GM19395 (cell line): ENCODE measurements around the gene MTOR.

Experiments used
- ATAC-seq: cut with Tn5 transposase; IDR thresholded peaks from one replicate; pipeline ENCODE4 v1.9.1; 2021; ENCODE audit warnings: mild to moderate bottlenecking, moderate library complexity; ENCODE audit not compliant: unreplicated experiment

MTOR gene

DNA sequence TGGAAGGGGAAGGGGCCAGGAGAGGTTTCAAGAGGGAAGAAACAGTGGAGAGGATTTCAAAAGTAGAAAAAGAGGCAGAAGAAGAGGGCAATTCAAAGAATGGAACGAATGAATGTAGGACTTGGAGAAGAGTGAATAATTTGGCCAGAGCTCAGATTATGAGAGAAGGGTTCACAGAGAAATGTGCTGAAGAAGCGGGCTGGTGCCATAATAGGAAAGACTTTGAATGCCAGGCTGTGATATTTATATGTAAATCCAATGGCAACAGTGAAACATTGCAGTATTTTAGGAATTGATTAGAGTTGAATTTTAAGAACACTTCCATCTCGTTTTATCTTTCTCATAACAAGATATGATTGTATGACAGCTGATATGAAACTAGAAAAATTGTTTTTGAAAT, 109.2 kb downstream of the MTOR start:
- no peak for ATAC-seq

DNA sequence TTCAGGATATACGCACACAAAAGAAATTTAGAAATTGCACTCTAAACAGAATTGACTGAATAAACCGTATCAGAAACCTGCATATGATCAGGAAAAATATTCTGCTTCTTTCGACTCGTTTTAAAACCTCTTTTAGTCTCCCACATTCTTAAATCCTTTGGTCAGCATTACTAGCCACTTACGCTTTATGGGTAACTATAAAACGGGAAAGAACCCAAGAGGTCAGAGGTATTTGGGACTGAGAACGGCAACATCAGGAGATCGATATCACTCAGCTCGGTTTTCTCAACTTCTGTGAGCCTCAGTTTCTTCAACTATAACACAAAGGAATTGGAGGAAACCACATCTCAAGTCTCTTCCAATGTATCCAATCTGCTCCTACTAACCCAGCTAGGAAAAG, 109.6 kb downstream of the MTOR start:
- ATAC-seq, result no peak

DNA sequence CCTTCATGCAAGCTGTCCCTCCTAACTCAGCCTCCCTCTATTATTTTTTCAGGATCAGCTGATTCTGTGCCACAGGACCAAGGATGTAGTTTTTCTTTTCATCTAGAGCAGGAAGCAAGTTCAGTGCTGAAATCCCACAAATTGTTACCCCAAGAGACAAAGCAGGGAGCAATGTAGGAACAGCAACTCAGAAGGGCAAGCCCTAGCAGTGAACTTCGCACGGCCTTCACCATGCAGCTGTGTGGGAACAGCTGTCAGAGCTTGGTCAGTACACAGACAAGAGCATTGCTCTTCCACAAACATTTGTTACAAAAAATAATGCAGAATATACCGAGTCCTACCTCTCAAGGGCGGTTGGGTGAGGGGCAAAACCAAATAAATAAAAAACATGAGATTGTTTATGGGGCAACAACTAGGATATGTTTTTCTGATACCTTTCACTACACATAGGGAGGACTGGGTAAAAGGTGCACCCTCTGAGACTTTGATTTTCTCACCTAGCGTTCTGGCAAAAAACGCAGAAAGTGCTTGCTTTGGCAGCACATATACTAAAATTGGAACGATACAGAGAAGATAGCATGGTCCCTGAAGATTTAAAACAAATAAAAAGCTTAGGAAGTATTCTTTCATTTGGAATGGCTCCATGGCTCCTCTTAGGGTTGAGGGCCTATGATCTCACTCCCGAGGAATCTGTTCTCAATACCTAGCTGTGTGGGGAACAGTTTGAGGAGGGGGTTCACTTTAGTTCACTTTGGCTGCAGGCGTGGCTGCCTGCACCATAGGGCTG, 110.3 kb downstream of the MTOR start:
- ATAC-seq, result no peak

DNA sequence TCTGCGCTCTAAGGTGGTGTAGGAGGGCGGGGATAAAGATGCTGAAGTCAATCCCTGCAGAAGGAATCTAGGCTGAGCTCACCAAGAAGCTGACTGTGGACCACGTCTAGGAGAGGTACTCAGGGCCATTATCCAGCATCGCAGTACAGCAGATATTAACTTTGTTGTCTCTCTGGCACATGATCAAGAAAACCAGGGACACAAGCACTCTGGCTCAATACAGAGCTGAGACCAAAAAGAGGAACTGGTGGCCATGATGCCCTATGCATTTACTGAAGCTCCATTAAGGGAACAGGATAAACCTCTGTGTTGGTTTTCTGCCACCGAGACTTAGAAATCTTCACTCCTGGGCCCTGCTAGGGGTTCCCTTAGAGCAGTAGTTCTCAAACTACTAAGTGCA, 111.2 kb downstream of the MTOR start:
- ATAC-seq, result no peak

DNA sequence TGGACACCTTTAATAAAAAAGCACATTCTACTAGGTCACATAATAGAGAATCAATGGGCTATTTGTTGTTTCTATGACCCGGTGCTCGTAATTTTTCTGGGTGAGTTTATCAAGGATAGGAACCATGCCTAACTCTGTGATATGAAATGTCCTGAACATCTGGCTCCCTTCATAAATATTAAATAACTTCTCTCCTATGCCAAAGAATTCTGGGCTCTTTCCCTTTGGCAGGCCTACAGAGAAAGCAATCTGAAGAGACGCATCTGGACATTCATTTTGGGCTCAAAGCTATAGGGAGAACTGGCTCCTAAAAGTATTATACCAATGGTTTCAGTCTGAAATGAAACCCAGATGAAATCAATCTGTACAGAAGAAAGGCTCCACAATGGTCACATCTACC, 112.0 kb downstream of the MTOR start:
- no peak for ATAC-seq

DNA sequence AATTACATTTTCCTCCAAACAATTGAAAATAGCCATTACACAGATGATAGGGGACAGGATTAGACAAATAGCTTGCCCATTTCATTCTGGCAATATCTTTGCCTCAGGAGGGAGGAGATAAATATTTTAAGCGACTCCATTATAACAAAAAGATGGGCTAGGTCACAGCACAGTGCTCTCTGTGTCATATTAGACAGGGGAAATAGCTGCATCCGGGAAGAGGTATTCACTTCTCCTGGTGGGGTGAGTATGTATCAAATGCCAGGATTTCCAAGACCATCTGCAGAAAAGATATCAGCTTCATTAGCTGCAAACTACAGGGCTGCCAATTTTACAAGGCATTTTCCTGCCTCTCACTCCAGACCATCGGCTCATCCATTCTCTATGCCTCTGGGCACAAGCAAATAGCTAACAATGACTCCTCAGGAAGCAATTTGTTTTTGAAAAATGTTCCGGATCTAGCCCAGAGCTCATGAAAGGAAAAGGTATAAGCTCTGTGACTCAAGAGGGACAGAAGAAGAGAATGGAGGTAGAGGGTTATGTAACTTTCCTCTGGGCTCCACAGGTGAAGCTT, 115.1 kb downstream of the MTOR start:
- no peak for ATAC-seq

DNA sequence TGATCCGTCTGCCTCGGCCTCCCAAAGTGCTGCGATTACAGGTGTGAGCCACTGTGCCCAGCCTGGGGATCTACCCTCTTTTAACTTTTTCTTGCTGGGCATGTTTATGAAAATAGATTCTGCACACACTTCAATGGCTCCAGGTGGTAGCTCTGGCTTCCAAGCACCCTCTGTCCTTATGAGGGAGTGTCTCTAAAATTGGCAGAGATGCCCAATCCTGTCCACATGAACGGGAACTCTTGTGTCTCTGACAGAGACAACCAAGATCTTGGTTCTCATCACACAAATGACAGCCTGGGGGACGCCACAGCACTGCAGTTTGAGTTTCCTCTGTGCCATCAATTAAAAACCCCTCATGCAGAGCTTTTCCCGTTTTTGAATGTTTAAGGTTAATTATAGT, 116.6 kb downstream of the MTOR start:
- no peak for ATAC-seq

DNA sequence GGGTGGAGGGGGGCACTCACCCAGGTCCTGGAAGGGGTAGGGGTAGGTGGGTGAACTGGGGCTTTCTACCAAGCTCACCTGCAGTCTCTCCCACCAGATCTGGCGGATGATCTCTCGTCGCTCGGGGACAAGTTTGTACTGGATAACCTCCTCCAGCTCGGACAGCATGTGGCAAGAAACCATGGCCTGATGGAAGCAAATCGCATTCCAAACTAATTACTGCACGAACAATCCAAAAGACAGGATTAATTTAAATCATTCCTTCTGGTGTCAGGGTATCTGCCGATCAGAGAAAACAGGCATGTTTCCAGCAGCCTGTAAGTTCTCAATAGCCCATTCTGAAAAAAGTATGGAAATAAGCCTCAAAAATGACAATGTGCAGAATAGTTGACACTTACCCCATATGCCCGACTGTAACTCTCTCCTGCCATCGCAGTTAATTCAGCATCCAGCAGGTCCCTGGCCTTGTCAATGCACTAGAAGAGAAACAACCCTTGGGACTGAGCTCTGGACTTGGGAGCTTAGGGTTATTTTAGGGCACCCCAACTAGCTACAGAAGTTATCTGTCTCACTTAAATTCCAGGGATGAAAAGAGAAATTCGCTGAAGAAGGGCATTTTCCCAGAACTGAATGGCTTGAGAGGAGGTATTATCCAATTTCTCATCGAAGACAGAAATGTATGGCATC, 117.6 kb downstream of the MTOR start:
- ATAC-seq, result no peak

DNA sequence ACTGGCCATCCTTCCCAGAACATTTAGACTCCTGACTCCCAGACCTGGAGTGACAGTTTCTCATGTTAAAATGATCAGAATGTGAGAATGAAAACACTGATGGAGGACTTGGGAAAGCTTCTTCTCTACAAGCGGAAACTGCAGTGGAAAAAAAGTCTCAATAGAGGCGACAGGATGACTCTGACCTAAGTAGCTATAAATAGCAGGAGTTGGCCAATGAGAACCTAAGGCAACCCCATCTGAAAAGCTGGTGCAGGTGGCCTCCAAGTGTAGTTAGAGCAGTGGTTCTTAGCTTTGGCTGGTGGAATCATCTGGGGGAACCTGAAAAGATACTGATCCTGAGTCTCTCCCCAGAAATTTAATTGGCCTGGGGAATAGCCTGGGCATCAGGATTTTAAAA, 118.4 kb downstream of the MTOR start:
- ATAC-seq, result no peak

DNA sequence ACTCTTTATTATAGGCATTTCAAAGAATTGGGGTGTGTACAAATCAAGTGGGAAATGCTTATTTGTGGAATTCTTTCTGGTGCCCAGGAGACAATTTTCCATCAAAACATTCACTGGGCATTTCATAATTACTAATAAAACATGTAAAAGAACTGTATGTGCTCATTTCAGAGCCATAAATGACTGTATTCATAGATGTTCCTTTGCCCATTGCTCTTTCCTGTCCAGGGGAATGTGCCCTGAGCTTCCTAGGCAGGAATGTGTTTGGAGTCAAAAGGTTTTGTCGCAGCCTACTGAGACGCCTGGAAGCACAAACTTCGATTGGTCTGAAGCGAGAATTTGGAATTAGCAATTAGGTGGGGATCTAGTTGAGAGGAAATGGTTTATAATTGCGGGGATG, 119.0 kb downstream of the MTOR start:
- ATAC-seq, result no peak

DNA sequence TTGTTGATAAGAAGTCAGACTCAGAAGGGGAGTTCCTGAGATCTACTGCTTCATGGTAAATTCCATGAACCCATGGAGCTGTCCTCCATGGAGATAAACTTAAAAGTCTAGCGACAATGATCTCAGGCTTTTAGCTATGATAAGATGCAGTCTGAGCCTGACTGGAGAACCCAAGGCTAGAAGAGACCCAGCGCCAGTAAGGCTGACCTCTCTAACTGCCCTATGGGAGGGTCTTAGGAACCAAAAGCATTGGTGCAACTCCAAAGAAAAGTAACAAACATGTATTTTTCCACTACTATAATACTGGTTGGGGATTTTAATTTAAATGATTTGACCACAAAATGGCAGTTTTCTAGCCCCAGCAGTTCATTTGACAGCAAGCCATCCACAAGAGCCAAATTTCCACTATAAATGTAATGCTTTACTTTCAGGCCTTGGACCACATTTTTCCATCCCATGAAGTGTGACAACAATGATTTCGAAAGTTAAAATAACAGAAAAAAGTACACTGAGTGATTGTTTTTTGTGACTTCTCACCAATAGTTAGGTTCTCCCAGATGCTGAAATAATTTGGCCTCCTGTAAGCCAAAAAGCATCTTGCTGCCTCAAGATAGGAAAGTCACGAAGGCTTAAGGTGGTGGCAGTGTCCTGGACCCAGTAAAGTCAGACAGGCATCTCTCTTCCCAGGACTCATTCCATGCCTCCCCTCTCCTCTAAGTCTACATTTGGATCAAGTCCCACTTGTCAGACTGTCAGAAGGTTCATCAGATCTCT, 119.5 kb downstream of the MTOR start:
- no peak for ATAC-seq

DNA sequence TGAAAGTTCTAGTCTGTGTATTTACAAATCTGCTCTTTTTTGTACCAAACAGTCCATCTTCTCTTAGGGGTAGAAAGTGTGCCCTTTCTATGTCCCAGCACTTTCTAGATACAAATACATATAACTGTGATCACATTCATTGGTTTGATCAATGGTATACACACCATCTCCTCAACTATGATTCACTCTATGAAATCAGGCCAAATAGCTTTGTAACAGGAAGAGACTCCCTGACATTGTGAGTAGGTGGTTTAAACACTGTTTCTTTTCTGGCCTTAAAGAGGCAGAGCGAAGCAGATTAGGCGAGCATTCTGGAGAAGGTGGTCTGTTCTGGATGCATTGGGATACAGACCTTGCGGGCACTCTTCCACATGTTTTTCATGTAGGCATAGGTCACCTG, 123.4 kb downstream of the MTOR start:
- ATAC-seq, result no peak

DNA sequence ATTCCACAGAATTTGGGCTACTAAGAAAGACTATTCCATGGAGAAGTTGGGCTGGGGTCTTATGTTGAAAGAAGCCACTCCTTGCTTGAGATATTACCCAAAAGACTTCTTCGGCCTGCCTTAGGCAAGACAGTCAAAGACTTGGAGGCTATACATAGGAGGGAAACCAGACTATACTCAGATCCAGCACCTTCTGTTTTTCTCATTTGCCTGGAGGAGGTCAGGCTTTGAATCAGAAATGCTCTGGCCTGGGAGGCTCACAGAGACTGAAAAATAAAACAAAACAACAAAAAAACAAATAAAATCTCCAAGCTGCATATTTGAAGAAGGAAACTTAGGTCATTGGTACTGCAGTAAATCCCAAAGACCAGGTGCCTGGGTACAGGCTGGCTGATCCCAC, 124.3 kb downstream of the MTOR start:
- ATAC-seq, result no peak

DNA sequence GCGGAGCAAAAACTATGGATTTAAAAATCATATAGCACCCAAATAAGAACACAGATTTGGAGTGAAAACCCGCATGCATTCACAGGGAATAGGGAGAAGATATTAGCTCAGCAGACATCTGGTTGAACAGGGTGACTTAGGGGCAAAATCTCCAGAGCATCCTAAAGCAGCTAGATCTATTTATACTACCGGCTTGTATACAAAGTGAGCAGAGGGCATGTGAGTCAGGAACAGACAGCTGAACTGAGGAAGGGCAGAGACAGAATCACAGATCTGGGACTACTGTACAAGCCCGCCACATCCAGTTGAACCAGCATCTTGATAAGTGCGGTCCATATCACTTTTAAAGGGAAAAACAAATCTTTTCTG, 127.5 kb downstream of the MTOR start:
- no peak for ATAC-seq

DNA sequence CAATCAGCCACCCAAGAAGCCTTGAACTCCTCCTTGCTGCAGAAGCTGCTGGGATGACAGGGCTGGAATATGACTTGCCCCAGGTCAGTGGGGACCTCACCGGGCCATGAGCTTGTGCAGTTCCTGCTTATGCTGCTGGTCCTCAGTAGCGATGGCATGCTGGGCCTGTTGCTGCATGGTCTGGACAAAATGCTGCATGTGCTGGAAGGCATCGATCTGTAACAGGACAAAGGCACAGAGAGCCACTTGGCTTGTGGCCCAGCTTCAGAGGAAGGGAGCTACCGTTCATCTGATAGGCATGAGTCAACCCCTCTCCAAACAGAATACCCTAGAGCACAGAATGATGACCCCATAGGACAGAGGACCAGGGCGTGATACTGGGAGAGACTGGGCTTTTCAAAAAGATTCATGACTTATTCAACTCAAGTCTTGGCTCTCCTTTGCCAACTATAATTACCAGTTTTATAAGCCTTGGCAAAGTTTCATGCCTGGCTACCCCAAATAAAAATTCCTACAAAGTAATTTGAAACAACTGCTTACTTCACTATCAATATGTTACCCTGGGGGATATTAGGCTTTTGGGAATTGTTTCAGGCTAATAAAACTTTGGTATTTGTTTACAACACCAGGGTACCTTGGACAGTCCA, 128.0 kb downstream of the MTOR start:
- ATAC-seq, result no peak

DNA sequence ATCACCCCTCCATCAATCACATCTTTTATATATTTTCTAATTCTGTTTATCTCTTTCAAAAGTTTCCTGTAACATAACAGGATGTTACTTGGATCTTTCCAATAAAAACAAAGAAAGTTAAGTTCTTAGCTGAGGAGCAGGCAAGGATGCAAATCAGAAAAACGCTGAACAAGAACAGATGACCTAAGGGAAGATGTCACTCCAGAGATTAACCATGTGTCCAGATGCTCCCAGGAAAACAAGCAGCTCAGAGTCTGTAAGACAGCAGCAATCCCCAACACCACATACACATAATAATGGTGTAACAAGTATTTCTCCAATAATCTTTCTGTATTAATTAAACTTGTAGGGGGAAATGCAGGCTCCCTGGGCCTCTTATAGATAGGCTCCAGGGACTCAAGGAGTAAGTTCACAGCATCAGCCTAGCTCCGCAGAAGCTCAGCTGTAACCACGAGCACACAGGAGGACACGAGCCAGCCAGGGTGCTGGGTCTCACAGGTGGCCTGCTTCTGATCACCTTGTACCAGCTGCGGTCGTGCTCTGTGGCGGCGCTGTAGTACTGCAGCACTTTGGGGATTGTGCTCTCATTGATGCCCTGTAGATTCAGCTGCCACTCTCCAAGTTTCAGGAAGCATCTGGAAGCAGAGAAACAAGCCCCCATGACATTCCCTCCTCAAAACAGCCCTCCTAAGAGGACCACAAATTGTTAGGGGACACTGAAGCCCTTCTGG, 129.6 kb downstream of the MTOR start:
- no peak for ATAC-seq

DNA sequence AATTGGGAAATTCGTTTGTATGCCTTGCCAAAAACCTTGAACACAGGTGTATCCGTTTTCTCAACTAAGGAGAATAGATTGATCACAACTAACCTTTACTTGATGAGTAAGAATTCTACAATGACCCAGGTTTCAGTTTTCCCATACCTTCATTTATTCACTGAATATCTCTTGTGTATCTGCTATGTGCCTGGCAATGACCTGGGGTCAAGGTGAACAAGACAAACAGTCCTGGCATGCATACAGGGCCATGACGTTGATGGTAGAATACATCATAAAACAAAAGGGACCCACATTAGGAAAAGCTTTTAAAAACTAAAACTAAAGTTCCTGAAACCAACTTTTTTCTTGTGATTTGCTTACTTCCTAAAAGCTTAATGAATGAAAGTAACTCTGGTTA, 130.5 kb downstream of the MTOR start:
- no peak for ATAC-seq

DNA sequence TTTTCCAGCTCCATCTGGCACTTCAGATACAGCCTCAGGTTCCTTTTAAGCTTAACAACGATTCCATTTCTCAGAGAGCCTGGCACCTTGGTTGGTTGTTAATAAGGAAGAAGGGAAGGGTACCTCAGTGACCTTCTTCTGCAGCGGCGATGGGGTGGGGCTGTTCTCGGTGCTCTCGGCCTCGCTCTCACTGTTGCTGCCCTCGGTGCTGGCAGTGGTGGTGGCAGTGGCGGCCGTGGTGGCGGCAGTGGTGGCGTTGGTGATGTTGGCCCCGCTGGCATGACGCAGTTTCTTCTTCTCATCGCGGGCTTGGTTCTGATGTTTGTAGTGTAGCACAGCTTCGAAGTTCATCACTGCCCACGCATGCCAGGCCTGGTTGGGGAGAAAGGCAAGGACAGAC, 131.9 kb downstream of the MTOR start:
- no peak for ATAC-seq

DNA sequence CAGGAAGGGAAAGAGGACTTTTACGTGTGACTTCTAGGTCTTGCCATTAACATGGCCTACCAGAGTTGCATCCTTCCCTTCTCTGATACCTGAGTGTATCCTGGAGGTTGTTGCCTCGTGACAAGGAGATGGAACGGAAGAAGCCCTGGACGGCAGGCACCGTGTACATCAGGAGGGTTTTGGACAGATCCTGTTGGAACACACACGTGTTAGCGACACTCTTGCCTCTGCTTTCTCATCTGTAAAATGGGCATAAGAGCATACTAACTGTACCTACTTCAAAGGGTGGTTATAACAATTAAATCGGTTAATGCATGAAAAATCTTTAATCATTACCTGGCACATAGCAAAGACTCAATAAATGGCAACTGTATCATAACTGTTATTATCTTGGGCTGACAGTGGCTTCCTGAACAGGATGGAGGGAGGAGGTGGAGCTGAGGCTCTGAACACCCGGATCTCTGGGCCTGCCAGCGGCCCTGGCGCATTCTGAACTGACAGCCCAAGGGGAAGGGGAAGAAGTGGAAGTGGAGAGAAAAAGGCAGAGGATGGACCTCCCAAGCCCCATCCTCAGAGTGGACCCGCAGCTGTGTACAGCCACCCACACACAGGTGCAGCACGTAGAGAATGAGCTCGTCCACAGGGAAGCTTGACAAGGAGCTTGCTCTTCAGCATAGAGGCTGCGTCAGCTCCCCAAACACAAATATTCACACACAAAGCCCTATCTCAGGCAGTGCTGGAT, 132.5 kb downstream of the MTOR start:
- ATAC-seq, result no peak

DNA sequence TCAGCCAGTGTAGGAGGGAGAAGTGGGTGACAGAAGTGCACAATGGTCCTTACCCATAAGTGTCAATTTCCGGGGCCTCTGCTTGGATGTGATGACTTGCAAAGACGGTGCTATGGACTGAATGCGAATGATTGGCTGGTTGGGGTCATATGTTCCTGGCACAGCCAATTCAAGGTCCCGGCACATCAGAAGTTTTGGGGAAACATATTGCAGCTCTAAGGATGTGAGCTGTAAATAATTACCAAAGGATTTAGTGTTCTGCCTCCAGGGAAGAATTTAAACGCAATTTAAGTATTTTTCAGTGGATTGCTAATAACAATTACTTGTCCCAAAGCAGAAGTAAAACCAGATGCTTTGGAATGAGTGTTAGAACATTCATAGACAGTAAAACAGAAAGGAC, 135.8 kb downstream of the MTOR start:
- ATAC-seq, result no peak
